Ishikawa (cell line): ENCODE measurements around the gene RNF151.

Experiments used
- CREB1 ChIP-seq: IDR thresholded peaks from 2 replicates; pipeline ENCODE4 v1.6.1; 2012; ENCODE audit warnings: low read depth
- EGR1 ChIP-seq: IDR thresholded peaks from 2 replicates; pipeline ENCODE4 v1.6.1; 2012
- EP300 ChIP-seq: IDR thresholded peaks from 2 replicates; pipeline ENCODE4 v1.6.1; 2012; ENCODE audit warnings: borderline replicate concordance
- RAD21 ChIP-seq: IDR thresholded peaks from 2 replicates; pipeline ENCODE4 v1.6.1; 2012; ENCODE audit warnings: low read depth
- TAF1 ChIP-seq: IDR thresholded peaks from 2 replicates; pipeline ENCODE4 v1.6.1; 2012; ENCODE audit warnings: low read depth, mild to moderate bottlenecking
- TEAD4 ChIP-seq: IDR thresholded peaks from 2 replicates; pipeline ENCODE4 v1.6.1; 2012
- YY1 ChIP-seq: IDR thresholded peaks from 2 replicates; pipeline ENCODE4 v1.6.1; 2012; ENCODE audit warnings: low read depth

GRCh38 chr16:1924095-1924494, 42.6 kb upstream of the RNF151 start:
- TF ChIP-seq EP300 (no peak), YY1 (no peak), EGR1 (no peak), TEAD4 (no peak), CREB1 (no peak), RAD21 (no peak), TAF1 (no peak)
